HAP-1 (cell line): ENCODE data around the gene UTP4.
A peak's percentile ranks its signal among the peaks of the same experiment; 100 is the strongest.
"Not testable (repeated sequence)": the region's sequence is repeated elsewhere in the genome, so short reads cannot be mapped to it uniquely, and the experiment has no call there.

ENCODE experiments used
- DNase-seq, 2 experiments: peaks; one replicate each; pipeline ENCODE4 v3.0.0-alpha.2; 2016 to 2020; ENCODE audit warnings: low spot score in 2 of 2
- H3K27me3 ChIP-seq: fragments of 250-450 bp; sonication (Bioruptor Pico); 2 replicates; pipeline ENCODE4 v1.5.1; 2020; ENCODE audit warnings: low read depth, mild to moderate bottlenecking, moderate library complexity
- H3K36me3 ChIP-seq: fragments of 250-450 bp; sonication (Bioruptor Pico); replicated peaks from 2 replicates; pipeline ENCODE4 v1.5.1; 2020; ENCODE audit warnings: mild to moderate bottlenecking
- H3K4me1 ChIP-seq: fragments of 250-450 bp; sonication (Bioruptor Pico); 2 replicates; pipeline ENCODE4 v1.5.1; 2020; ENCODE audit warnings: mild to moderate bottlenecking
- H3K4me3 ChIP-seq: fragments of 250-450 bp; sonication (Bioruptor Pico); 2 replicates; pipeline ENCODE4 v1.5.1; 2020; ENCODE audit warnings: mild to moderate bottlenecking, moderate library complexity
- H3K9me3 ChIP-seq: fragments of 250-450 bp; sonication (Bioruptor Pico); 2 replicates; pipeline ENCODE4 v1.5.1; 2020; ENCODE audit warnings: mild to moderate bottlenecking, moderate library complexity
- in situ Hi-C: fragments of 300-500 bp; cut with MboI; formaldehyde crosslinking; loops from 3 replicates; pipeline ENCODE4 v1.14.3; 2020; ENCODE audit warnings: low sequenced_read_pairs, inconsistent platforms, mixed read lengths

Gene UTP4

GRCh38 chr16:69114976-69115355 lies 17.5 kb upstream of the UTP4 start:
- Histone ChIP-seq H3K9me3 (no peaks in the 10 kb centered on the region), H3K4me3 (no peak overlapping the region), H3K27me3 (no peaks in the 10 kb centered on the region), H3K36me3 (peaks cover 42% of the 10 kb centered on the region), H3K4me1 (no peaks in the 10 kb centered on the region)
- DNase-seq, result no peak
- in situ Hi-C loops, result loop anchor here (5.0 to 10.0 kb wide), 4 partner anchors 213 to 590 kb away; no protein-coding TSS in a partner anchor

DNA sequence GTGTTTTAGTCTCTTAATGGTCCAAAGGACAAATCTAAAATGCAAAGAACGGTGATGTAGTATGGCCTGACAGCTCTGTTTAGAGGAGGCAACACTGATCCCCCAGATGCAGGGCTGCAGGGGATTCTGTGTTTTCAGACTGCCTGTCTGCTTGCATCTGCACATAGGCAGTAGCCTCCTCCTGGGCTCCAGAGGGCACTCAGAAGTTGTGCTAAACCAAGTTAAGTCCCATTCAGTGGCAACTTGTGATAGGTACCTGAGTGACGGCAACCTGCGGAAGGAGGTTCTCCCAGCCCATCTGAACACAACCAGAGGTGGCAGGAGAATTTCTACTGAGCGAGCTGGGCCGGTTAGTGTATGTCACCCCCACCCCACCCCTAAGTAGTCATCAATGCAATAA lies 17.1 kb upstream of the UTP4 start:
- no peaks in the 10 kb centered on the region for H3K4me1 ChIP-seq
- H3K4me3 ChIP-seq, result no peak overlapping the region
- H3K36me3 ChIP-seq, result peaks cover 45% of the 10 kb centered on the region
- no peaks in the 10 kb centered on the region for H3K9me3 ChIP-seq
- in situ Hi-C loops, result loop anchor here (5.0 to 10.0 kb wide), 2 partner anchors 268 to 591 kb away; no protein-coding TSS in a partner anchor
- H3K27me3 ChIP-seq, result no peaks in the 10 kb centered on the region
- DNase-seq, result no peak

- no peak overlapping the region for H3K4me3 ChIP-seq
- DNase-seq, result no peak
- peaks cover 48% of the 10 kb centered on the region for H3K36me3 ChIP-seq
- in situ Hi-C loops, result loop anchor here (5.0 to 10.0 kb wide), 2 partner anchors 269 to 591 kb away; no protein-coding TSS in a partner anchor
- H3K27me3 ChIP-seq, result no peaks in the 10 kb centered on the region
- H3K4me1 ChIP-seq, result no peaks in the 10 kb centered on the region
- H3K9me3 ChIP-seq, result no peaks in the 10 kb centered on the region
Measured at GRCh38 chr16:69115837-69116236, 16.6 kb upstream of the UTP4 start.

DNA sequence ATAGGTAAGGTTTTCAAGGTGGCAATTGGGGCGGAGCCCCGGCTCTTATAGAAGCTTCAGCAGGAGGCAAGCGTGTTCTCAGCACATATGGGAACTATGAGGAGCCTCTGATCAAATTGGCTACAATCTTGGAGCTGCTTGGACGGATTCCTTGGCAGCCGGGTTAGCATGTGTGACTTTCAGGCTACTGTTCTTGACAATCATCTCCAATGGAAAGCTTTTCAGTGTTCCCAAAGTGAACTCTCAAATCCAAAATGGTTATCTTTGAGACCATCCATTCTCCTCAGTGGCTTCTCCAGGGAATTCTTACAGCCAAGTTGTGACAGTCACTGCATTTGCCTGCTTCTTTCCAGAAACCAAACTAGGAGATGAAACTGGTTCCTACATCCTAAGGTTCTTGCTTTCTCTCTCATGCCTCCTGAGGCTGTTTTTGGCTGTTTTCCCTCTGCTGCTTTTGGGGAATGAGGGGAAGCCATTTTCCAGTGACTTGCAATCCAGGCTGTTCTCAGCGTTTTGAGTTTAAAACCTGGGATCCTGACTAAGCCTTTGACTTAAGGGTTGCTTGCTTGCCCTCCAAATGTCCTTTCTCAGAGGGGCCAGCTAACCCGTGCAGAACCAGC lies 16.1 kb upstream of the UTP4 start:
- Histone ChIP-seq H3K9me3 (no peaks in the 10 kb centered on the region), H3K4me1 (no peaks in the 10 kb centered on the region), H3K36me3 (peaks cover 52% of the 10 kb centered on the region), H3K4me3 (no peak overlapping the region), H3K27me3 (no peaks in the 10 kb centered on the region)
- DNase-seq, result no peak
- in situ Hi-C loops, result loop anchor here (5.0 to 10.0 kb wide), 2 partner anchors 269 to 592 kb away; no protein-coding TSS in a partner anchor

DNA sequence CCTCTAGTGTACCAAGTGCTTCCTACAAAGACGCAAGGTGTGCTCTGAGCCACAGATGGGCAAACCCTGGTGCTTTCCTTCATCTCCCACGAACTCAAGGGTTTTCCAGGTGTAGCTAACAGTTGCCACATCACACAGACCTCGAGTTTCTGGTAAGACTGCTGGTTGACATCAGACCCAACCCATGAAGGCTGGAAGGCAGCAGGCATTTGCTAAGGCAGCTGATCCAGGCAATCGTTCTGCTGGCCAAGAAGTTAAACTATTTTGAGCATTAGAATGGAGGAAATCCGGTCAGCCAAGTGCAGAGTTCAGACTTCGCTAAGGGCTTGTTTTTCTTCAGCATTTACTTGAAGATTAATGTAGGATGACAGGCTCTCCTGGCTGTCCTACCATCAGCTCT lies 15.5 kb upstream of the UTP4 start:
- Histone ChIP-seq H3K9me3 (no peaks in the 10 kb centered on the region), H3K27me3 (no peaks in the 10 kb centered on the region), H3K4me3 (no peak overlapping the region), H3K4me1 (no peaks in the 10 kb centered on the region), H3K36me3 (peaks cover 50% of the 10 kb centered on the region)
- no peak for DNase-seq
- in situ Hi-C loops, result loop anchor here (5.0 to 10.0 kb wide), 2 partner anchors 270 to 592 kb away; no protein-coding TSS in a partner anchor

DNA sequence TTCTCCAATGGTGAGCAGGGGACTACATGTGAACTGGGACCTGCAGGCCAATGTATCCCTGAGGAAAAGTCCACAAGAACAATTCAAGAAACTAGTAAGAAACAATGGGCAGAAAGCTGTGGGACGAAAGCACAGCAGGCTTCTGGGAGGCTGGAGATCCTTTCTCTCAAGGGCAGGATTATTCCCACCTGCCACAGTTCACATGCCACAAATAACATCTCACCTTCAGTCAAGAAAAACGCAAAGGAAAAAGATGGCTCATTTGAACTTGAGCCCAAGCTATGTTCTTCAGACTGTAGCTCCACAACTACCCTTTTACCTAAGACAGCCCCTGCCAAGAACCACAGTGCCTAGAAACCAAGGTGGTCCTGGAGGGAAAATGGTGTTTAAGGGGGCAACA lies 14.0 kb upstream of the UTP4 start:
- H3K4me3 ChIP-seq, result no peak overlapping the region
- H3K9me3 ChIP-seq, result no peaks in the 10 kb centered on the region
- no peaks in the 10 kb centered on the region for H3K4me1 ChIP-seq
- peaks cover 56% of the 10 kb centered on the region for H3K36me3 ChIP-seq
- in situ Hi-C loops, result loop anchor here (5.0 to 10.0 kb wide), 2 partner anchors 271 to 594 kb away; no protein-coding TSS in a partner anchor
- DNase-seq, result no peak
- no peaks in the 10 kb centered on the region for H3K27me3 ChIP-seq

DNA sequence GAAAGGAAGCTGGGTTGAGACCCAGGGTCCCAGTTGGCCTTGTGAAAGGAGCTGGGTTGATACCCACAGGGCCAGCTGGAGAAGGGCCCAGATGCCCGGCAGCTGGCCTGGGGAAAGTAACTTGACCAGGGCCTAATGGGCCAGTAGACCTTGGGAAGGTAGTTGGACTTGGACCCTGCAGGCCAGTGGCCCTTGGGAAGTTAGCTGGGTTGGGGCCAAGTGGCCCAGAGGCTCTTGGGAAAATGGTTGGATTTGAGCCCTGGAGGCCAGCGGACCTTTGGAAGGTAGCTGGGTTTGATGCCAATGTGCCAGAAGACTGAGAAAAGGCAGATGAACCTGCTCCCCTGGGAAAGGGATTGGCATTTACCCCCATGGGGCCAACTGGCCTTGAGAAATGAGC lies 13.5 kb upstream of the UTP4 start:
- Histone ChIP-seq H3K27me3 (no peaks in the 10 kb centered on the region), H3K36me3 (peaks cover 56% of the 10 kb centered on the region), H3K9me3 (no peaks in the 10 kb centered on the region), H3K4me1 (no peaks in the 10 kb centered on the region), H3K4me3 (no peak overlapping the region)
- no peak for DNase-seq
- in situ Hi-C loops, result loop anchor here (5.0 to 10.0 kb wide), 2 partner anchors 272 to 594 kb away; no protein-coding TSS in a partner anchor

GRCh38 chr16:69119536-69119935 lies 12.9 kb upstream of the UTP4 start:
- Histone ChIP-seq H3K27me3 (no peaks in the 10 kb centered on the region), H3K4me3 (no peak overlapping the region), H3K9me3 (no peaks in the 10 kb centered on the region), H3K4me1 (no peaks in the 10 kb centered on the region), H3K36me3 (peaks cover 55% of the 10 kb centered on the region)
- DNase-seq, result no peak
- in situ Hi-C loops, result loop anchor here (5.0 to 10.0 kb wide), 2 partner anchors 272 to 595 kb away; no protein-coding TSS in a partner anchor

DNA sequence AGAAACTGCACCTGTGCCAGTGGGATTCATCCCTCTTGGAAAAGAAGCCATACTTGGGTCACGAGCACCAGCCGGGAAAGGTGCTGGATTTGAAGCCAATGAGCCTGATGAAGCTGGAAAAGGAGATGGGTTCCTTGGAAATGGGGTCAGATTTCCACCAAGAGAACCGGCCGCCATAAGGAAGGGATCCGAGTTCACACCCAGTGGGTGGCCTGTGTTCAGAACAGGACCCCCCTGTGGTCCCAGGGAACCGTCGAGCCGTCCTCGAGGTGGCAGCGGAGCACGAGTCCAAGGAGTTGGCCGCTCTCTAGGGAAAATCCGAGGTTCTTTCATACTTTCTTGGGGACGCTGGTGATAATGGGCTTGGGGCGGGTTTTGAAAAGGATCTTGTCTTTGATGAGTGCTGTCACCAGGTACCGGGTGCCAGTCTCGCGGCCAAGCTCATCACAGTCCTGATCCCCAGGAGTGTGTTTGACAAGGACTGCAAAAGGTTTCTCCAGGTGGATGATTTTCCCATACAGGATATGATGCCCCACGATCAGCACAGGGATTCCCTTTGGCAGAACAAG lies 12.3 kb upstream of the UTP4 start:
- H3K27me3 ChIP-seq, result no peaks in the 10 kb centered on the region
- H3K9me3 ChIP-seq, result no peaks in the 10 kb centered on the region
- no peaks in the 10 kb centered on the region for H3K4me1 ChIP-seq
- H3K4me3 ChIP-seq, result no peak overlapping the region
- peaks cover 49% of the 10 kb centered on the region for H3K36me3 ChIP-seq
- no peak for DNase-seq
- in situ Hi-C loops, result no loop called here

DNA sequence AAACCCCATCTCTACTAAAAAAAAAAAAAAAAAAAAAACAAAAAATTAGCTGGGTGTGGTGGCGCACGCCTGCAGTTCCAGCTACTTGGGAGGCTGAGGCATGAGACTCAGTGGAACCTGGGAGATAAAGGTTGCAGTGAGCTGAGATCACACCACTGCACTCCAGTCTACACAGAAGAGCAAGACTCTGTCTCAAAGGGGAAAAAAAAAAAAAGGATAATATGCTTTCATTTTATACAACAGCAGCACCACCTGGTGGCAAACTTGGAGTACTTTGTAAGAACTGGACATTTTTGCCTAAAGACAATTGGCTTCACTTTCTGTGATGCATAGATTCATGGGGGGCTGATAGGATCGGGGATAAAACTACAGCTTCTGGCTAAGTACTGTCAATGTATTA lies 8.5 kb upstream of the UTP4 start:
- Histone ChIP-seq H3K9me3 (no peaks in the 10 kb centered on the region), H3K36me3 (peaks cover 39% of the 10 kb centered on the region), H3K4me1 (peaks cover 4% of the 10 kb centered on the region), H3K27me3 (no peaks in the 10 kb centered on the region), H3K4me3 (no peak overlapping the region)
- in situ Hi-C loops, result no loop called here
- peak; percentile 74 to 79 for DNase-seq

DNA sequence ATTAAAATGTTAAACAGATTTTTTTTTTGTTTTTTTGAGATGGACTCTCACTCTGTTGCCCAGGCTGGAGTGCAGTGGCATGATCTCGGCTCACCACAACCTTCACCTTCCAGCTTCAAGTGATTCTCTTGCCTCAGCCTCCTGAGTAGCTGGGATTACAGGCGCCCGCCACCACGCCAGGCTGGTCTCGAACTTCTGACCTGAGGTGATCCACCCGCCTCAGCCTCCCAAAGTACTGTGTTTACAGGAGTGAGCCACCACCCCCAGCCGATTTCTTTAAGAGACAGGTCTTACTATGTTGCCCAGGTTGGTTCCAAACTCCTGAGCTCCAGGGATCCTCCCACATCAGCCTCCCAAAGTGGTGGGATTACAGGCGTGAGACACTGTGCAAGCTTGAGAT lies 8.0 kb upstream of the UTP4 start:
- H3K4me1 ChIP-seq, H3K27me3 ChIP-seq, in situ Hi-C loops, H3K9me3 ChIP-seq, DNase-seq, H3K4me3 ChIP-seq: not testable (repeated sequence)
- H3K36me3 ChIP-seq, result peaks cover 34% of the 10 kb centered on the region

DNA sequence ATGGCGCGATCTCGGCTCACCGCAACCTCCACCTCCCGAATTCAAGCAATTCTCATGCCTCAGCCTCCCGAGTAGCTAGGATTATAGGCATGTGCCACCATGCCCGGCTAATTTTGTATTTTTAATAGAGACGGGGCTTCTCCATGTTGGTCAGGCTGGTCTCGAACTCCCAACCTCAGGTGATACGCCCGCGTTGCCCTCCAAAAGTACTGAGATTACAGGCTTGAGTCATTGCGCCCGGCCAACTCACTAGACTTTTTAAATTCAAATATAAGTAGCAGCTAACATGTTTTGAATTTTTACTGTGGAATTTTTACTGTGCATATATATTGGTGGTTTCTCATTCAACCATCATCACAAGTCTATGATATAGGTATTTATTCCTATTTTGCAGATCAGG lies 7.5 kb upstream of the UTP4 start:
- H3K27me3 ChIP-seq, H3K4me1 ChIP-seq, DNase-seq, in situ Hi-C loops, H3K9me3 ChIP-seq, H3K4me3 ChIP-seq: not testable (repeated sequence)
- peaks cover 29% of the 10 kb centered on the region for H3K36me3 ChIP-seq

GRCh38 chr16:69126221-69126620 lies 6.2 kb upstream of the UTP4 start:
- H3K4me3 ChIP-seq, result no peak overlapping the region
- no peak for DNase-seq
- H3K27me3 ChIP-seq, result no peaks in the 10 kb centered on the region
- H3K9me3 ChIP-seq, result no peaks in the 10 kb centered on the region
- in situ Hi-C loops, result no loop called here
- peaks cover 13% of the 10 kb centered on the region for H3K4me1 ChIP-seq
- H3K36me3 ChIP-seq, result peaks cover 19% of the 10 kb centered on the region

GRCh38 chr16:69126801-69127200 lies 5.6 kb upstream of the UTP4 start:
- Histone ChIP-seq H3K4me1 (peaks cover 13% of the 10 kb centered on the region), H3K36me3 (peaks cover 18% of the 10 kb centered on the region)
- H3K9me3 ChIP-seq, DNase-seq, H3K27me3 ChIP-seq, H3K4me3 ChIP-seq, in situ Hi-C loops: not testable (repeated sequence)
